ENCODE data around the gene SGTA. TPM values are rescaled to one million over a fixed set of nuclear protein-coding genes. Genes with fewer than 3 reads are reported as not detected.
A peak's percentile ranks its signal among the peaks of the same experiment; 100 is the strongest.

Gene SGTA
- total and polyA plus RNA-seq, 2 of the 4 experiments (the other 2 are of a cell fraction) = 17.4 to 72.9 TPM

DNA sequence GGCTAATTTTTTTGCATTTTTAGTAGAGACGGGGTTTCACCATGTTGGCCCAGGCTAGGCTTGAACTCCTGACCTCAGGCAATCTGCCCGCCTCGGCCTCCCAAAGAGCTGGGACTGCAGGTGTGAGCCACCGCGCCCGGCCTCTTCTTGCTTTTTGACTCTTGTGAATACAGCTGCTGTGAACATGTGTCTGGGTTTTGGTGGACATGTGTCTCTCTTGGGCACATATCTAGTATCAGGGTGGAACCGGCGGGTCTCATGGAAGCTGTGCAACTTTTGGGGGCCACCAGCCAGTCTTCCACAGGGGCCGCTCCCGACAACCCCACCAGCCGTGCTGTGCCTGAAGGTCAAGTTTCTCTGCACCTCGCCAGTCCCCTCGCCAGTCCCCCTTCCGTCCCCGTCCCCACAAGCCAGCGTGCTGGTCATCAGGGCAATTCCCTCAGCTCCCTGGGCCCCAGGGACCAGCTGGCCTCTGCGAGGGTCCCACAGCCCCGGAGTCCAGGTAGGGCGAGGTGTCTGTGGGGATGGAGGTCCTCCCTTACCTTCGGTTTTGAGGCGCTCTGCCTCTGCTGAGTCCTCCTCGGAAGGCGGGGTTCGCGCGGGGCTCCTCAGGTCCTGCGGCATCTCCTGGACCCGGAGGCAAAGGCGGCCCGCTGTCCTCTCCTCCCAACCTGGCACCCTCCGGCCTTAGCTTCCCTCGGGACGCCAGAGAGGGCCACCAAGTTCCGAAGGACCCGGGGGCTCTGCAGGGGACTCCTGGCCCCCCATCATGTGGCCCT is 16.3 kb downstream of the SGTA start:
- H4K20me1 ChIP-seq (ENCODE audit: insufficient read depth, low read length) = peaks cover 43% of the 10 kb centered on the region
- H2BK20ac ChIP-seq (ENCODE audit: low read depth, low read length) = no peak overlapping the region
- H2AK5ac ChIP-seq (ENCODE audit: low read depth, low read length) = no peak overlapping the region
- H2BK5ac ChIP-seq (ENCODE audit: low read depth, low read length, poor library complexity, severe bottlenecking) = no peak overlapping the region
- ChIA-PET CTCF (no interaction called here), POLR2A (ENCODE audit: unreplicated experiment) (no interaction called here)
- WGBS, 2 experiments (ENCODE audit: extremely low coverage in 2 of 2, insufficient read length in 1 of 2) = 100% methylated on average over 12 of the region's 35 CpGs; no CpG with 5 or more reads in 1 of the 2 experiments
- no TSS peak for BruUV-seq (replicated peaks)
- H3K4me2 ChIP-seq (ENCODE audit: low read depth, low read length) = no peak overlapping the region
- H3K23ac ChIP-seq (ENCODE audit: low read depth, low read length) = no peak overlapping the region
- no peak overlapping the region for H3K18ac ChIP-seq (ENCODE audit: low read depth, low read length)
- no peak for TF ChIP-seq ELK1 (IDR thresholded peaks at IDR 0.05; ENCODE audit: borderline replicate concordance, low read depth, low read length)
- no peak for TF ChIP-seq USF2 (IDR thresholded peaks at IDR 0.05; ENCODE audit: low read depth, low read length)
- TF ChIP-seq NFE2L2 (IDR thresholded peaks at IDR 0.05; ENCODE audit: low read depth, low read length) = no peak
- TF ChIP-seq RFX5 (IDR thresholded peaks at IDR 0.05; ENCODE audit: low read depth, low read length) = no peak
- no peak for TF ChIP-seq MAZ (IDR thresholded peaks at IDR 0.05; ENCODE audit: borderline replicate concordance, low read depth, low read length)
- H3K4me1 ChIP-seq (ENCODE audit: control insufficient read depth, insufficient read depth, low read length) = peaks cover 2% of the 10 kb centered on the region; the same call in 1 of the 2 replicates
- H3K9me3 ChIP-seq (ENCODE audit: control insufficient read depth, insufficient read depth, low read length) = no peaks in the 10 kb centered on the region
- in situ Hi-C loops (cut with MboI; ENCODE audit: low sequenced_read_pairs) (no loop called here), intact Hi-C loops (cut with micrococcal nuclease) (no loop called here), dilution Hi-C loops (cut with HindIII; ENCODE audit: low sequenced_read_pairs, unreplicated experiment) (no loop called here)
- no peak overlapping the region for H3K14ac ChIP-seq (replicated peaks; ENCODE audit: low read depth, low read length)
- no peak overlapping the region for H2BK15ac ChIP-seq (ENCODE audit: low read depth, low read length)
- no peak overlapping the region for H3K9ac ChIP-seq (ENCODE audit: low read depth, low read length)
- no peak for ATAC-seq (ENCODE audit: low read depth)
- H4K8ac ChIP-seq (ENCODE audit: low read depth in 2 of 2, low read length in 2 of 2) = no peak overlapping the region
- no peak overlapping the region for H3K4me3 ChIP-seq (ENCODE audit: insufficient read depth, low read depth, low read length)
- H3K9me1 ChIP-seq (ENCODE audit: insufficient read depth, low read length) = no peaks in the 10 kb centered on the region
- H4K91ac ChIP-seq (ENCODE audit: insufficient read depth, low read depth, low read length) = no peak overlapping the region
- peaks cover 0 to 37% of the 10 kb centered on the region in 2 experiments; a peak in 1 of 4 replicates for H3K79me1 ChIP-seq (ENCODE audit: low read depth in 1 of 2, low read length in 2 of 2)
- H3K4ac ChIP-seq (ENCODE audit: low read depth, low read length) = no peak overlapping the region
- no peak overlapping the region for H2BK120ac ChIP-seq (ENCODE audit: low read depth, low read length)
- H3K27me3 ChIP-seq (ENCODE audit: control insufficient read depth, insufficient read depth, low read length) = no peaks in the 10 kb centered on the region
- no peak overlapping the region for H4K5ac ChIP-seq (ENCODE audit: low read depth, low read length)
- H2AFZ ChIP-seq (replicated peaks; ENCODE audit: low read length, poor library complexity) = peak overlapping the region; percentile 43
- no peak for DNase-seq
- no peak overlapping the region for H3K56ac ChIP-seq (ENCODE audit: extremely low read depth, insufficient read depth, low read length)
- H3K36me3 ChIP-seq (ENCODE audit: control insufficient read depth, insufficient read depth, low read length) = peaks cover 53% of the 10 kb centered on the region
- H2AK9ac ChIP-seq (replicated peaks; ENCODE audit: low read depth, low read length, poor library complexity) = no peak overlapping the region
- H3K27ac ChIP-seq (ENCODE audit: insufficient read depth, low read length) = no peak overlapping the region

Measured in IMR-90 (cell line).